Sigmoid colon (tissue), 7 donors: ENCODE data around the gene PRR12. TPM values are rescaled to one million over a fixed set of nuclear protein-coding genes. Genes with fewer than 3 reads are reported as not detected.

Experiments used
- DNase-seq: peaks from one replicate; pipeline ENCODE4 v3.0.0-alpha.2; 2019
- H3K27ac ChIP-seq, 4 donors: fragments of 200-600 bp; sonication (generic); one replicate each; pipeline ENCODE4 v1.5.1; 2016 to 2019; ENCODE audit warnings: mild to moderate bottlenecking in 1 of 4
- H3K27me3 ChIP-seq, 3 donors: fragments of 200-600 bp; sonication (generic); one replicate each; pipeline ENCODE4 v1.5.1; 2019; ENCODE audit warnings: mild to moderate bottlenecking in 1 of 3
- H3K36me3 ChIP-seq, 4 donors: fragments of 200-600 bp; sonication (generic); one replicate each; pipeline ENCODE4 v1.5.1; 2016 to 2019
- H3K4me1 ChIP-seq, 4 donors: fragments of 200-600 bp; sonication (generic); one replicate each; pipeline ENCODE4 v1.5.1; 2017 to 2019
- H3K4me3 ChIP-seq, 4 donors: fragments of 200-600 bp; sonication (generic); one replicate each; pipeline ENCODE4 v1.5.1; 2017 to 2019; ENCODE audit warnings: mild to moderate bottlenecking in 2 of 4, moderate library complexity in 1 of 4
- H3K9me3 ChIP-seq, 4 donors: fragments of 200-600 bp in 3 of 4; sonication (generic) in 3 of 4; one replicate each; pipeline versions ENCODE4 v1.5.1 to v1.6.1; 2013 to 2019
- CTCF ChIP-seq, 4 experiments: fragments of 450-650 bp in 3 of 4; fragments of 200-600 bp in 1 of 4; IDR thresholded peaks; one replicate each; pipeline ENCODE4 v1.5.1; 2016 to 2019; ENCODE audit warnings: antibody characterized with exemption in 4 of 4, mild to moderate bottlenecking in 3 of 4, moderate library complexity in 2 of 4
- EP300 ChIP-seq, 4 donors: sonication (generic); formaldehyde crosslinking; IDR thresholded peaks; one replicate each; pipeline ENCODE4 v1.6.1; 2017; ENCODE audit warnings: antibody characterized with exemption in 4 of 4
- POLR2A ChIP-seq, 2 donors: fragments of 450-650 bp; IDR thresholded peaks; one replicate each; pipeline ENCODE4 v1.6.1; 2016; ENCODE audit warnings: antibody characterized with exemption in 2 of 2, mild to moderate bottlenecking in 2 of 2, moderate library complexity in 2 of 2
- POLR2AphosphoS5 ChIP-seq, 4 donors: sonication (generic); formaldehyde crosslinking; IDR thresholded peaks; one replicate each; pipeline ENCODE4 v1.6.1; 2017; ENCODE audit warnings: antibody characterized with exemption in 4 of 4
- WGBS, 2 donors: extraction: QIAGEN DNeasy Blood & Tissue Kit; methylation state at CpG; one replicate each; pipeline ENCODE4 v1.1.7; 2013; 5-methylcytosine and 5-hydroxymethylcytosine counted together
- intact Hi-C: fragments of 100-400 bp; cut with DNase I; formaldehyde crosslinking; loops from one replicate; pipeline ENCODE4 v1.15.1; 2023
- polyA plus RNA-seq, 3 donors: library from polyadenylated mRNA; stranded (reverse); fragments of 200-250 nt; gene quantifications; one replicate each; pipeline ENCODE4 v1.2.3, GENCODE V29; 2013
- total RNA-seq, 4 donors: library from RNA; depleted of rRNA; stranded (reverse); fragments of >200 nt; gene quantifications; one replicate each; pipeline ENCODE4 v1.1.0, GENCODE V29; 2016
- donor health status: healthy with polysubstance abuse.
- donor health status: Bipolar disorder and iron deficiency.
- donor health status: healthy.

The PRR12 gene, protein sequence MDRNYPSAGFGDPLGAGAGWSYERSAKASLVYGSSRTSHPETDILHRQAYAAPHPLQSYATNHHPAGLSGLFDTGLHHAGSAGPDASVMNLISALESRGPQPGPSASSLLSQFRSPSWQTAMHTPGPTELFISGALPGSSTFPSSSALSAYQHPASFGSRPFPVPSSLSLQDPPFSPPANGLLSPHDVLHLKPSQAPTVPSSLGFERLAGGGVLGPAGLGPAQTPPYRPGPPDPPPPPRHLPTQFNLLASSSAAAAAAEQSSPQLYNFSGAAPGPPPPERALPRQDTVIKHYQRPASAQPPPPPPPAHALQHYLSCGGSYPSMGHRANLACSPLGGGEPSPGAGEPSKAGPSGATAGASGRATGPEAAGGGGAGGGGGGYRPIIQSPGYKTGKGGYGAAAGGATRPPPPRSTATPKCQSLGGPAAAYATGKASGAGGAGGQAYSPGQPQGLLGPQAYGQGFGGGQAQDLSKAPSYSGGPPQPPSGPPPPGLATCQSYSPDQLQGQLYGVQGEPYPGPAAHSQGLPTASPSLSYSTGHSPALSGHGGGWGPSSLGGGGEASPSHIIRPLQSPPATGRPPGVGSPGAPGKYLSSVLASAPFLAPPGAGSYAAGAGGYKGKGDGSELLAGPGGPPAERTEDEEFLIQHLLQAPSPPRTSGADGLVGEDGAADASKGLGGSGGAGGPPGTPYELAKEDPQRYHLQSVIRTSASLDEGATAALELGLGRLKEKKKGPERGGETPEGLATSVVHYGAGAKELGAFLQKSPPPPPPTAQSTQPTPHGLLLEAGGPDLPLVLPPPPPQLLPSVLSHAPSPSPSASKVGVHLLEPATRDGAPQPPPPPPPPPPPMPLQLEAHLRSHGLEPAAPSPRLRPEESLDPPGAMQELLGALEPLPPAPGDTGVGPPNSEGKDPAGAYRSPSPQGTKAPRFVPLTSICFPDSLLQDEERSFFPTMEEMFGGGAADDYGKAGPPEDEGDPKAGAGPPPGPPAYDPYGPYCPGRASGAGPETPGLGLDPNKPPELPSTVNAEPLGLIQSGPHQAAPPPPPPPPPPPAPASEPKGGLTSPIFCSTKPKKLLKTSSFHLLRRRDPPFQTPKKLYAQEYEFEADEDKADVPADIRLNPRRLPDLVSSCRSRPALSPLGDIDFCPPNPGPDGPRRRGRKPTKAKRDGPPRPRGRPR (N-terminal part only)
- total RNA-seq (10 to 100 TPM in 1 of 4 donors, 1 to 10 TPM in 3; 5.4 to 16.1 (median 6.1) TPM), polyA plus RNA-seq (10 to 100 TPM in 1 of 3 donors, 1 to 10 TPM in 2; 3.0 to 20.4 (median 4.2) TPM)

- WGBS, 2 donors, result 1% methylated on average over 61 to 66 of the region's 66 CpGs
- intact Hi-C loops, result loop anchor here (1.0 to 5.0 kb wide), 3 partner anchors 50 to 719 kb away; partner anchors contain the start of genes PPP1R15A and PRMT1
Measured at GRCh38 chr19:49590971-49591730, at the start of gene PRR12. Gene PRR12 (plus strand): TSS chr19:49591182. CDS start chr19:49591655, 473 bp downstream.

GRCh38 chr19:49541914-49542313 lies 49.1 kb upstream of the PRR12 start:
- Histone ChIP-seq H3K27me3 (no peaks in the 10 kb centered on the region), H3K36me3 (peaks cover 0 to 29% (median 9%) of the 10 kb centered on the region in 4 donors), H3K9me3 (no peaks in the 10 kb centered on the region), H3K27ac (no peak overlapping the region), H3K4me1 (peaks cover 0 to 5% (median 2%) of the 10 kb centered on the region in 4 donors), H3K4me3 (no peak overlapping the region)
- DNase-seq, result no peak
- intact Hi-C loops, result no loop called here
- TF ChIP-seq CTCF (IDR thresholded peaks at IDR 0.05) (no peak), POLR2A (IDR thresholded peaks at IDR 0.05) (no peak), EP300 (IDR thresholded peaks at IDR 0.05) (no peak), POLR2AphosphoS5 (IDR thresholded peaks at IDR 0.05) (no peak)
- WGBS, 2 donors, result 82 to 89% methylated on average over 6 of the region's 6 CpGs

More at GRCh38 chr19:49590971-49591730, at the start of gene PRR12:
- Histone ChIP-seq H3K4me1 (peaks cover 0 to 45% (median 27%) of the 10 kb centered on the region in 4 donors), H3K36me3 (peaks cover 12 to 22% (median 21%) of the 10 kb centered on the region in 4 donors), H3K27ac (peak within 1 kb of the TSS; percentile 92 to 97 (median 96)), H3K9me3 (no peaks in the 10 kb centered on the region), H3K4me3 (peak within 1 kb of the TSS; percentile 71 to 95 (median 88)), H3K27me3 (no peaks in the 10 kb centered on the region)
- TF ChIP-seq EP300 (IDR thresholded peaks at IDR 0.05) (no peak), POLR2AphosphoS5 (IDR thresholded peaks at IDR 0.05) (peak in 1 of 4 donors; percentile 9)
- peak; percentile 85 for DNase-seq

- H3K4me1 ChIP-seq, result peaks cover 0 to 5% (median 2%) of the 10 kb centered on the region in 4 donors
- DNase-seq, result no peak
- no peaks in the 10 kb centered on the region for H3K27me3 ChIP-seq
- no peak overlapping the region for H3K27ac ChIP-seq
- intact Hi-C loops, result no loop called here
- no peak overlapping the region for H3K4me3 ChIP-seq
- 88 to 94% methylated on average over 16 of the region's 16 CpGs for WGBS, 2 donors
- peaks cover 0 to 25% (median 7%) of the 10 kb centered on the region in 4 donors for H3K36me3 ChIP-seq
- H3K9me3 ChIP-seq, result no peaks in the 10 kb centered on the region
- no peak for TF ChIP-seq POLR2AphosphoS5 (IDR thresholded peaks at IDR 0.05)
- TF ChIP-seq POLR2A (IDR thresholded peaks at IDR 0.05), result no peak
- TF ChIP-seq EP300 (IDR thresholded peaks at IDR 0.05), result no peak
- no peak for TF ChIP-seq CTCF (IDR thresholded peaks at IDR 0.05)
Measured at GRCh38 chr19:49542446-49542845, 48.5 kb upstream of the PRR12 start.

- peaks cover 0 to 5% (median 2%) of the 10 kb centered on the region in 4 donors for H3K4me1 ChIP-seq
- TF ChIP-seq EP300 (IDR thresholded peaks at IDR 0.05) (no peak), POLR2AphosphoS5 (IDR thresholded peaks at IDR 0.05) (no peak), CTCF (IDR thresholded peaks at IDR 0.05) (no peak), POLR2A (IDR thresholded peaks at IDR 0.05) (no peak)
- peaks cover 0 to 25% (median 7%) of the 10 kb centered on the region in 4 donors for H3K36me3 ChIP-seq
- intact Hi-C loops, result no loop called here
- no peak overlapping the region for H3K4me3 ChIP-seq
- no peak for DNase-seq
- no peaks in the 10 kb centered on the region for H3K9me3 ChIP-seq
- 86 to 91% methylated on average over 14 of the region's 14 CpGs for WGBS, 2 donors
- no peak overlapping the region for H3K27ac ChIP-seq
- no peaks in the 10 kb centered on the region for H3K27me3 ChIP-seq
Measured at GRCh38 chr19:49543032-49543431, 48.0 kb upstream of the PRR12 start.
